Measurements from ENCODE around the gene ADAMTS9. TPM values are rescaled to one million over a fixed set of nuclear protein-coding genes. Genes with fewer than 3 reads are reported as not detected.

The ADAMTS9 gene
- polyA plus RNA-seq, 1 donor from 2014 or later: 0.32 TPM

- TF ChIP-seq CTCF (IDR thresholded peaks at IDR 0.05; ENCODE audit: poor library complexity, severe bottlenecking): no peak
Observed at GRCh38 chr3:64496786-64497490, 190.9 kb downstream of the ADAMTS9 start (continued).

GRCh38 chr3:64495781-64496334, 191.9 kb downstream of the ADAMTS9 start:
- Histone ChIP-seq H3K27ac (ENCODE audit: low read length) (no peak overlapping the region), H3K9ac (ENCODE audit: low read length) (no peak overlapping the region), H3F3A (ENCODE audit: insufficient read depth, low read length, poor library complexity, severe bottlenecking) (no peaks in the 10 kb centered on the region), H3K36me3 (ENCODE audit: insufficient read depth, low read length) (no peaks in the 10 kb centered on the region), H4K20me1 (ENCODE audit: insufficient read depth) (no peaks in the 10 kb centered on the region), H3K4me2 (ENCODE audit: low read length) (no peak overlapping the region), H3K9me2 (ENCODE audit: insufficient read depth, low read length) (no peaks in the 10 kb centered on the region), H3K27me3 (ENCODE audit: insufficient read depth, low read depth, low read length) (no peaks in the 10 kb centered on the region), H3K9me3 (ENCODE audit: low read length) (no peaks in the 10 kb centered on the region), H3K79me2 (replicated peaks; ENCODE audit: insufficient read depth, low read length) (no peaks in the 10 kb centered on the region), H2AFZ (ENCODE audit: low read depth, low read length) (no peak overlapping the region), H3K4me3 (ENCODE audit: low read length) (no peak overlapping the region)
- no peak for TF ChIP-seq MXI1 (conservative IDR thresholded peaks at IDR 0.05; ENCODE audit: poor library complexity, severe bottlenecking)
- TF ChIP-seq EZH2 (IDR thresholded peaks at IDR 0.05; ENCODE audit: borderline replicate concordance, insufficient read depth, low read length, poor library complexity, severe bottlenecking): no peak
- TF ChIP-seq, protein P1, sequence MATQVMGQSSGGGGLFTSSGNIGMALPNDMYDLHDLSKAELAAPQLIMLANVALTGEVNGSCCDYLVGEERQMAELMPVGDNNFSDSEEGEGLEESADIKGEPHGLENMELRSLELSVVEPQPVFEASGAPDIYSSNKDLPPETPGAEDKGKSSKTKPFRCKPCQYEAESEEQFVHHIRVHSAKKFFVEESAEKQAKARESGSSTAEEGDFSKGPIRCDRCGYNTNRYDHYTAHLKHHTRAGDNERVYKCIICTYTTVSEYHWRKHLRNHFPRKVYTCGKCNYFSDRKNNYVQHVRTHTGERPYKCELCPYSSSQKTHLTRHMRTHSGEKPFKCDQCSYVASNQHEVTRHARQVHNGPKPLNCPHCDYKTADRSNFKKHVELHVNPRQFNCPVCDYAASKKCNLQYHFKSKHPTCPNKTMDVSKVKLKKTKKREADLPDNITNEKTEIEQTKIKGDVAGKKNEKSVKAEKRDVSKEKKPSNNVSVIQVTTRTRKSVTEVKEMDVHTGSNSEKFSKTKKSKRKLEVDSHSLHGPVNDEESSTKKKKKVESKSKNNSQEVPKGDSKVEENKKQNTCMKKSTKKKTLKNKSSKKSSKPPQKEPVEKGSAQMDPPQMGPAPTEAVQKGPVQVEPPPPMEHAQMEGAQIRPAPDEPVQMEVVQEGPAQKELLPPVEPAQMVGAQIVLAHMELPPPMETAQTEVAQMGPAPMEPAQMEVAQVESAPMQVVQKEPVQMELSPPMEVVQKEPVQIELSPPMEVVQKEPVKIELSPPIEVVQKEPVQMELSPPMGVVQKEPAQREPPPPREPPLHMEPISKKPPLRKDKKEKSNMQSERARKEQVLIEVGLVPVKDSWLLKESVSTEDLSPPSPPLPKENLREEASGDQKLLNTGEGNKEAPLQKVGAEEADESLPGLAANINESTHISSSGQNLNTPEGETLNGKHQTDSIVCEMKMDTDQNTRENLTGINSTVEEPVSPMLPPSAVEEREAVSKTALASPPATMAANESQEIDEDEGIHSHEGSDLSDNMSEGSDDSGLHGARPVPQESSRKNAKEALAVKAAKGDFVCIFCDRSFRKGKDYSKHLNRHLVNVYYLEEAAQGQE (IDR thresholded peaks at IDR 0.05; ENCODE audit: borderline replicate concordance): no peak
- no peak for TF ChIP-seq RAD21 (conservative IDR thresholded peaks at IDR 0.05)
- no peak for TF ChIP-seq TAF1 (IDR thresholded peaks at IDR 0.05; ENCODE audit: low read depth)
- TF ChIP-seq EP300 (conservative IDR thresholded peaks at IDR 0.05; ENCODE audit: poor library complexity, severe bottlenecking): no peak
- no peak for TF ChIP-seq POLR2AphosphoS5 (IDR thresholded peaks at IDR 0.05)
- TF ChIP-seq CTCF (IDR thresholded peaks at IDR 0.05; ENCODE audit: poor library complexity, severe bottlenecking): no peak
- no peak for TF ChIP-seq SMC3 (conservative IDR thresholded peaks at IDR 0.05; ENCODE audit: poor library complexity)
